GM15510 (cell line): ENCODE results near the gene STMND1.

ENCODE experiments used
- POLR2A ChIP-seq: IDR thresholded peaks from 3 replicates; pipeline ENCODE4 v1.6.1; 2011; ENCODE audit warnings: borderline replicate concordance; ENCODE audit not compliant: insufficient read length; ENCODE audit errors: extremely low read depth

STMND1 gene

DNA sequence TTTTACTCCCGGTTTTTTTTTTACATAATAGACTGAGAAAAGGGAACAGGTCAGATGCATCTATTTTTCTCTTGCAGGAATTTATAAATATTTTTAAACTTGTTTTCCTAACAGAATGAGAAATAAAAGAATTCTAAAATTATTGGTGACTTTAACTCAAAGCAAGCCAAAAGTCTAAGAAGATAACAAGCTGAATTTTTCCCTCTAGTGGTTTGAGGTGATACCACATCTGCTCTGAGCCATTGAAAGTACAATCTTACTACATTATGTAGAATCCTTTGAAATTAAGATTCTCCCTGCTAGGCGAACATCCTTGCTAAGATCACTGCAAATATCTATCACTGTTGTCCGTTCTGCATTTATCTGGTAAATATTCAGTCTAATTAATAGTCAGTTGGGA, 10.7 kb upstream of the STMND1 start:
- no peak for TF ChIP-seq POLR2A

DNA sequence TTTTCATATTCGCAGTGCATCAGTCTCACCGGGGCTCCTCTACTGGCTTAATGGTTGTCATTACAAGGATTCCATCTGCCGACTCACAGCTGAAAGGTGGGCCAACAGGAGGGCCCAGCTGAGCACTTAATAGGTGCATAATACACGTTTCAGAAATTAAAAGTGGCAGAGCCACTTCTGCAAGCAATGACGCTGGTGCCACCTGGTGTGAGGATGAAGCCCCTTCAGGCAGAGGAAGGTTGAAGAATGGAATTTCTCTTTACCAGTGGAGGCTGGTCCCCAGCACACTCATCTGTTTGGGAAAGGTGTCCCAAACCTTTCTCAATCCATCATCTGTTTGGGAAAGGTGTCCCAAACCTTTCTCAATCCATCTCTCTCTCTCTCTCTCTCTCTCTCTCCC, 8.2 kb upstream of the STMND1 start:
- TF ChIP-seq POLR2A, result no peak

DNA sequence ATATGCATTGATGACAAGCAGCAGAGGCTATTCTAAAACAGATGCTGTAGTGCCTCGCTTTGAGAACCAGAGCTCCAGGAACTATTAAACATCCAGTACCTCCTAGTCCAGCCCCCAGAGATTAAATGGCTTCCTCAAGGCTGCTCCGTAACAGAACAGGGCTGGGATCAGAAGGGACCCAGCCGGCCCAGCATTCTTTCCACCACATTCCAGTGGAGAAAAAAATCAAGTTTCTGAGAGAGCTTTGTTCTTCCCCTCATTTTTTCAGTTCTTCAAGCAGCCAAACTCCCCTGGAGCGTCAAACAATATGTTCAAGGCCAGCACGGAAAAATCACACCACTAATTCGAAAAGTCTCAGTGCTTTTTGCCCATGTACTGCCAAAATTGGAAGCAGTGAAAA, 5.8 kb upstream of the STMND1 start:
- no peak for TF ChIP-seq POLR2A

DNA sequence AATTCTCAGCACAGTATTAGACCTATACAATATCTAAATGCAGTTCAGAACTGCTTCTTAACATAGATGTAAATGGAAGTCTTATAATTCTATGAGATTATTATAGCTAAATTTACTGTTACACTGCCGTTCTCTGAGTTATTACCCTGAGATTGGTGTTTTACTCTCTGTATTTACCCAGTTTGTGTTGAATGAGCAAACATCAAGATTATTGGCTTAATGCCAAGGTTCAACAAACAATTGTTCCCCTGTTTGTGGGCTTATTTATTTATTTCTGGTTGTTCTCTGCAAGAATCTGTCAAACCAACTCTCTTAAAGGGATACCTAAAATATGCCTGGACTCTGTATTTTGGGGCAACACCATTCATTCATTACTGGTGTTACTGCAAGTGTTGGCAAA, 5.2 kb upstream of the STMND1 start:
- TF ChIP-seq POLR2A, result no peak

DNA sequence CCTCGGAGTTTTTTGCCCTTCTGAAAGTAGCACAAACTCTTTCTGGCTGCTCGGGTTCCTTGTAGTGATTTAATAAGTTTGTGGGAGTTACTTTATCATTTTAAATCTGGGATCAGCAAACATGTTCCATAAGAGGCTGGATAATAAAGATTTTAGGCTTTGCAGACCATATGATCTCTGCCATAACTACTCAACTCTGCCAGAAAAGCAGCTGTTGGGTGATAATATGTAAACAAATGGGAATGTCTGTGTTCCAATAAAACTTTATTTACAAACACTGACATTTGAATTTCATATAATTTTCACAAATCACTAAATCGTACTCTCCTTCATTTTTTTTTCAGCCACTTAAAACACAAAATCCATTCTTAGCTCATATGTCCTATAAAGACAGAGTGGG, 3.9 kb upstream of the STMND1 start:
- no peak for TF ChIP-seq POLR2A

DNA sequence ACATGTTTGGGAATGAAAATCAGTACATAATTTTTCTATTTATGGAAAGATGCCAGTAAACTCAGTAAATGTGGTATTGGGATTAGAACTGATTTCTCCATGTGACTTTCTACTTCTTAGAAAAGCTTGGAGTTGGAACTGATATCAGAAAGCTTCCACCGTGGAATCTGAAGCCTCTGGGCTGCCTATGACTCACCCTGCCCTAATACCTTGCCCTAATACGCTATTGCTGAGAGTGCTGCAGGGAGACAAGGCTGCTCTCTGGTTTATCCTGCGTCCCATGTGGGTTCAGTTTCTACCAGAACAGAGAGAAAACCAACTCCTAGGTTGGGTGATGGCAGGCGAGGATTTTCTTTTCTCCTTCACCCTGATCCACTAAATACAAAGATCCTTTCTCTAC, 3.3 kb upstream of the STMND1 start:
- TF ChIP-seq POLR2A, result no peak

DNA sequence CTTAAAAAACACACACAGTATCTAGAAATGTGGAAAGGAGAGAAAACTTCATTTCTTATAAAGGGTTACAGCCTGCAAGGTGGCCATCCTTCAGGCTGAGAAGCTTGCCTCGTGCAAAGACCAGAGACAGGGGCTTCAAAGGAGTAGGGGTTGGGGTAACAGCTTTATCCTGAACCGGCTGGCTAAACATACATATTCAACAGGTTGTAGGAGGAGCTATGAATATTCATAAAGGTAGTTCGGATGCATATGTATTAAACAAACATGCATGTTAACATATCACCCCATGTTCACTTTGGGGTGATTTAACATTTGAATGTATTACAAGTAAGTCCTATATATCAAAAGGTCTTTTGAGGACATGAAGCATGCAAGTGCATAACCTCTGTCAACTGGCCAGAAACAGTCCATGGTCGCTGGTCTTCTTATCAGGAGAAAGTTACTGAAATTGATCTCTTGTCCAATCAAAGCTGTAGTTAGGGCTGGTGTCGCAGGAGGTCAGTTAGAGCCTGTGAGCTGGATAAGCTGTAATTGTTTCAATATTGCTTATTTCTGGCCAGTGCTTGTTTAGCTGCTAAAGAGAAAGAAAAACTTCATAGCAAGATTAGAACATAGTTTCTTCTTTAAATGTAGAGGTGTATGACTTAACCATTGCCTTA, 2.3 kb upstream of the STMND1 start:
- no peak for TF ChIP-seq POLR2A

DNA sequence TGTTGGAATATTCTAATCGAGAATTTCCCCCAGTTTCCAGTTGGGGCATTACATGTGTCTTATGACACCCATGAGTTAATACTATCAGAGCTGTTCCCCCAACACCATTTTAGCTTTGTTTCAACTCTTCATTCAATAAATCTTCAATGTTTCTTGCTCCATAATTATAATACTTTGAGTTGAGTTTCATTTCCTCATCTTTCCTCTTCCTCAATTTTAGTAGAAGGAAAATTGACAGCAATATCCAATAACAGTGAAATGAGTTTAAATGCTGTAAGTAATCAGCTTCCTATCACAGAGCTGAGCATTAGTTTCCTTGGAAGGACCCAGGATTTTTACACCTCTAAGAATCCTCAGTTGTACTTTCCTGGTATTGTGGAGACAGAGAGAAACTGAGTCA, 1.0 kb upstream of the STMND1 start:
- no peak for TF ChIP-seq POLR2A

DNA sequence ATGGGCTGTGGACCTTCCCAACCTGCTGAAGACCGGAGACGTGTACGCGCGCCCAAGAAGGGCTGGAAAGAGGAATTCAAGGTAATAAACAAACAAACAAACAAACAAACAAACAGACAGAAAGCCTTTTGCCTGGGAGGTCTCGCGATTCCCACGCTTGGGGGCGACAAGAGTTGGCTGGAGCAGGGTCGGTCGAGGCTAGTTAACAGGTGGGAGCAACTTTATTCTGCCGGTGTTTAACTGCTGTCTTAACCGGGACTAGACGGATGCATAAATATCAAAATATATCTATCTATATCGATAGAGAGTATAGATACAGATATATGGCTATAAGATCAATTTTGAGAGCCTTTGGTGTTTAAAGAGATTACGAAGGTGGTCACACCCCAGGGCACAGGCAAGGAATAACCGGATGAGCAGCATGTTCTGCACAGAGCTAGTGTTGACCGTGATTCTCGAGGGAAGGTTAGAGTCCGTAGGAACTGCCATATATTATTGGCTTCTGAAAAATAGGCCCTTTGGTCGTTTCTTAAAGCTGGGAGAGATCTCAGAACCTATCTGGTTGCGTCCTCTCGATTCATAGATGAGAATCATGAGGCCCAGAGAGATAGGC, 514 bp downstream of the STMND1 start:
- TF ChIP-seq POLR2A, result no peak

DNA sequence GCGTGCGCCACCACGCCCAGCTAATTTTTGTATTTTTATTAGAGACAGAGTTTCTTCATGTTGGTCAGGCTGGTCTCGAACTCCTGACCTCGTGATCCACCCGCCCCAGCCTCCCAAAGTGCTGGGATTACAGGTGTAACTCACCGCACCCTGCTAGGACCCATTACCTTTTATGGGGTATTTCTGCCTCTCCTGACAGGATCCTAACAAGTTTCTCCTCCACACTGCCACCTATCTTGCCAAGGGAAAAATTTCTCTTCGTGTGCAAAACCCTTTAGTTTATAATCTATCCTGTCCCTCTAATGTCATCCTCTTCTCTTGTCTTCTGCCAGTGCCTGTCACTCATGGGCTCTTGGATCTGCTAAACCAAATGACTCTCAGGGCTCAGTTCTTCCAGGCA, 1.9 kb downstream of the STMND1 start:
- TF ChIP-seq POLR2A, result no peak

DNA sequence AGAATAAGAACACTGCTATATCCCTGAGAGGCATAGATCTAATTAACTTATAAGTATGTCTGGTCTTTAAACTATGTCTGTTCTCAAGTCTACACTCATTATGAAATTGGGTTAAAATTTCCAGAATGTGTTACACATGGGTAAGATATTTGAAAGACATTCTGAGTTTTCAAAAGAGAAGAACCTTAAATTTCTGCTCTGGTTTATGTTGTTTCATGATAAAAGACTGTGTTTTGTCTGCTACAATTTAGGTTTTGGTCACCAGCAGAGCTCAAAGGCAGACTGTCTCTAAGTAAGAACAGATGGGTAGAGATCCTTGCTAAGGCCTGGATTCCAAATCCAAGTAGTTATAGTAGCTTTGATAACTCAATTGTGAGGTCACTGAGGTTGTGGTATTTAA, 6.0 kb downstream of the STMND1 start:
- no peak for TF ChIP-seq POLR2A

DNA sequence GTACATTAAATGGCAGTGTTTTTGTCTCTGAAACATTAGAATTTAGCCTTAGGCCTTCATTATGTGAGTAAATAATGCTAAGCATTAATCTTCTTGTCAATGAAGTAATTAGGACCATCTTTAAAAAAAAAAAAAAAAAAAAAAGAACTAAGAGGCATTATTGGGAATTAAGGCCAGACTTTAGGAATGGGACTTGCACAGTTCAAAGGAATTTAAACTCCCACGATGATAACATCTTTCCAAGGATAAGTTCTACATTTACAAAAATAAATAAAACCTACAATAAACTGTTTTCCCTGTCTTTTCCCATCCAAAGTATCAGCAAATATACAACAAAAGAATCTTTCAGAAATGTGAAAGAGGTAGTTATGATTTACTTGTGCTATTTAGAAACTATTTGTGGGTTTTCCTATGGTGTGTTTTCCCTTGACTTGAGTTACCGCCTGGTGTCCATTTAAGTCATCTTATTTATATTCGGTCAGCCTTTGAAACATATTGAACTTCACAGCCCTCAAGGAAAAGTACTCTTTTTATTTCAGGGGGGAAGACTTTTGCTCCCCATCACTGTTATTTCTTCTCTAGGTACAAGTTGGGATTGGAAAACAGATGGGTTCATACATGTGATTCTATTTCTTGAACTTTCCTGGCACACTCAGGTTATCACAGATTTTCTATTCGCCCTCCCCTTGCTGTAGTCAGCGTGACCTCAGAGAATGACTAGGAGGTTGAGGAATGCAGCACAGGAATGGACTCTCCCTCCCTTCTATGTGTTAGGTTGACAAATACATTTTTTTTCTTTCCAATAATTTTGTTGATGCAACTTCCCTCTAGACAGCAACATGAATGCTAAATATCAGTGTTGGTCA, 13.6 kb downstream of the STMND1 start:
- no peak for TF ChIP-seq POLR2A

DNA sequence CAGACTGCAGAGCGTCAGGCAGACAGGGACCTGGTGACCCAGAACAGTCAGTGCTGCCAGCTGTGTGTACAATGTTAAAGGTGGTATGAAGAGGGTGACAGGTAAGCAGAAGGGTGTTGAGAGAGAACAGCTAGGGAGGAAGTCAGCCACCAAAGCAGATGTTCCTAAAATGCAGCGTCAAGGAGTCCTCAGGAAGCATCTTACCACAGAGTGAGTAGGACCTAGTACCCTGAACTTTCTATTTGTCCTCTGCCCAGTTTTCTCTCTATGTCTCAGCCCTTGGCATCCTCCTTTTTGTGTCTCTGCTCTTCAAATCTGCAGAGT, 14.2 kb downstream of the STMND1 start:
- TF ChIP-seq POLR2A, result no peak

DNA sequence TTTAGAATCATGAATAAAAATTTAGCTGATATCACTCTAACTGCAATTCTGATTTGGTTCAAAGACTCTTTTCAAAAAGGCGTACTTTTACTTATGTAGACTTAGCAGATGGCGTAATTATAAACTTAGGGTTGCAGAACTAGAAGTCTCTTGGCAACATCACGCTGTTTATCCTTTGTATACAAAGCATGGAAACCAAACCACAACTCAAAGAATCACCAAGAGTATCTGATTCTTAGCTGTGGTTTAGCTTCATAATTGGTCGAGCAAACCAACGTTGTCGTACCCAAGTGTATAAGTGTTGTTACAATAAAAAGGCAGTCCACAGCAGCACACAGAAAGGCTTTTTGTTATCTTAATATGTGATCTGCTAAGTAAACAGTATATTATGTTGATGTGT, 18.2 kb downstream of the STMND1 start:
- no peak for TF ChIP-seq POLR2A

DNA sequence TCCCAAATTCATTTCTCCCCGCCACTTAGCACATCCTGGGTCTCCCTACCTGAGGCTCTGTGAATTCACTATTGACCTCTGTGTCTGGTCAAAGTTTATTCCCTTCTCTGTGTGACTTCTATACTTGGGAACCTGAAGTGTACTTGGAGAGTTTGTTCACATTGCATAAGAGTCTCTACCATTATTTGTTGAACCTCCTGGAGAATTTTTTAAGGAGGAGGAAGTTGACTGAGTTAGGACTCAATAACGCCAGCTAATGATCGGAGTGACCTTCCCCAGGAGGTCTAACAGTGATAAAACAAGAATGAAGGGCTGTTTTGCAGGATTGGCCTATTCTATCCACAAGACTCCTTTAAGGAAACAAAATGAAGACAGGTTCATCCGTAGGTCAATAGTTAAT, 23.6 kb downstream of the STMND1 start:
- TF ChIP-seq POLR2A, result no peak

DNA sequence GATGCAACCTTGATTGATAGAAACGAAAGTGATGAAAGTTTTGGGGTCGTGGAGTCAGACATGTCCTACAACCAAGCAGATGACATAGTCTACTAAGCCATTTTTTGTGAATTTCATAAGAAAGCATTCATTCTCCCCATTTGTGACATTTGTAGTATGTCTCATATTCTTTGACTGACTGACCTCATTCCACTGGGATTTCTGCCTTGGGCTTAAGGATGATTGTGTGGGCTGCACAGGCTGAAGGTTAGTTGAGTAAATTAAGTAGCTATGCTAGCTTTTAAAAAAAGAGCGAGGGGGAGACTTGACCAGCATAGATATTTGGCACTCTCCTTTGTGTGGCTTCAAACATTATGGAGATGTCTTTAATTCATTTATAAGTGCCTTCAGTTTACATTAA, 28.9 kb downstream of the STMND1 start:
- no peak for TF ChIP-seq POLR2A
